ENCODE measurements around the gene CCDC183. TPM values are rescaled to one million over a fixed set of nuclear protein-coding genes. Genes with fewer than 3 reads are reported as not detected.

The CCDC183 gene
- total RNA-seq, 1 donor from 2014 or later = 3.7 TPM

DNA sequence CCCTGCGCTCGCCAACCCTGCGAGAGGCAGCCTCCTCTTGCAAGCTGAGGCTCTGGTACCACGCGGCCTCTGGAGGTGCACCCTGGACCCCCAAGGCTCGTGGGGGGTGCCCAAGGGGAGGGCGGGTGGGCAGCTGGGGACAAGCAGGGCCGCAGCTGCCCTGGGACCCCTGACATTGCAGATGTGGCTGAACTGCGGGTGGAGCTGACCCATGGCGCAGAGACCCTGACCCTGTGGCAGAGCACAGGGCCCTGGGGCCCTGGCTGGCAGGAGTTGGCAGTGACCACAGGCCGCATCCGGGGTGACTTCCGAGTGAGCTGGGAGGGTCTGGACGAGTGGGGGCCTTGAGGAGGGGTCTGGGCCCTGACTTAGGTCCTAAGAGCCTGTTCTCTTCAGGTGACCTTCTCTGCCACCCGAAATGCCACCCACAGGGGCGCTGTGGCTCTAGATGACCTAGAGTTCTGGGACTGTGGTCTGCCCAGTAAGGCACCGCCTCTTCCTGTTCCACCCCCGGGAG, 57.5 kb downstream of the CCDC183 start:
- TF ChIP-seq, protein P1, sequence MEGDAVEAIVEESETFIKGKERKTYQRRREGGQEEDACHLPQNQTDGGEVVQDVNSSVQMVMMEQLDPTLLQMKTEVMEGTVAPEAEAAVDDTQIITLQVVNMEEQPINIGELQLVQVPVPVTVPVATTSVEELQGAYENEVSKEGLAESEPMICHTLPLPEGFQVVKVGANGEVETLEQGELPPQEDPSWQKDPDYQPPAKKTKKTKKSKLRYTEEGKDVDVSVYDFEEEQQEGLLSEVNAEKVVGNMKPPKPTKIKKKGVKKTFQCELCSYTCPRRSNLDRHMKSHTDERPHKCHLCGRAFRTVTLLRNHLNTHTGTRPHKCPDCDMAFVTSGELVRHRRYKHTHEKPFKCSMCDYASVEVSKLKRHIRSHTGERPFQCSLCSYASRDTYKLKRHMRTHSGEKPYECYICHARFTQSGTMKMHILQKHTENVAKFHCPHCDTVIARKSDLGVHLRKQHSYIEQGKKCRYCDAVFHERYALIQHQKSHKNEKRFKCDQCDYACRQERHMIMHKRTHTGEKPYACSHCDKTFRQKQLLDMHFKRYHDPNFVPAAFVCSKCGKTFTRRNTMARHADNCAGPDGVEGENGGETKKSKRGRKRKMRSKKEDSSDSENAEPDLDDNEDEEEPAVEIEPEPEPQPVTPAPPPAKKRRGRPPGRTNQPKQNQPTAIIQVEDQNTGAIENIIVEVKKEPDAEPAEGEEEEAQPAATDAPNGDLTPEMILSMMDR (IDR thresholded peaks at IDR 0.05) = no peak
- DNase-seq = no peak
- intact Hi-C loops (cut with DNase I) = no loop called here
- no peaks in the 10 kb centered on the region for H3K27me3 ChIP-seq (ENCODE audit: low read depth)
- no peaks in the 10 kb centered on the region for H3K9me3 ChIP-seq
- H3K27ac ChIP-seq = no peak overlapping the region
- no peak for ATAC-seq
- no peak overlapping the region for H3K4me3 ChIP-seq
- peaks cover 16% of the 10 kb centered on the region for H3K36me3 ChIP-seq
- H3K4me1 ChIP-seq = peaks cover 17% of the 10 kb centered on the region

DNA sequence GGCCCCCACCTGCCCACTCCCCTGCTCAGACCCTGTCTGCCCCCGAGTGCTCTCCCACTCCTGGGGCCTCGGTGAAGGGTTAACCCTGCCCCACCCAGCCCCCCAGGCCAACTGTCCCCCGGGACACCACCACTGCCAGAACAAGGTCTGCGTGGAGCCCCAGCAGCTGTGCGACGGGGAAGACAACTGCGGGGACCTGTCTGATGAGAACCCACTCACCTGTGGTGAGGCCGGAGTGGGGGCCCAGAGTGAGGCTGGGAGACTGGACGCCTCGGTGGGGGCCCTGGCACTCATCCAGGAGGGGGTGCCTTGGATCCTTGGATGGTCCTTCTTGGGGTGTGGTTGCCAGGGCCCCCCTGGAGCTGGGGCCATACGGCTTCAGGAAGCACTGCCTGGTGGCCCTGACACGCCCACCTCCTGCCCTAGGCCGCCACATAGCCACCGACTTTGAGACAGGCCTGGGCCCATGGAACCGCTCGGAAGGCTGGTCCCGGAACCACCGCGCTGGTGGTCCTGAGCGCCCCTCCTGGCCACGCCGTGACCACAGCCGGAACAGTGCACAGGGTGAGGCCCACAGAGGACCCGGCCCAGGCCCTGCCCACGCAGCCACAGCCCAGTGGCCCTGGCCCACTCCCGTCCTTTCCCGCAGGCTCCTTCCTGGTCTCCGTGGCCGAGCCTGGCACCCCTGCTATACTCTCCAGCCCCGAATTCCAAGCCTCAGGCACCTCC, 58.1 kb downstream of the CCDC183 start:
- ATAC-seq = no peak
- intact Hi-C loops (cut with DNase I) = no loop called here
- TF ChIP-seq, protein P1 (IDR thresholded peaks at IDR 0.05) = no peak
- no peaks in the 10 kb centered on the region for H3K27me3 ChIP-seq (ENCODE audit: low read depth)
- no peaks in the 10 kb centered on the region for H3K9me3 ChIP-seq
- no peak overlapping the region for H3K4me3 ChIP-seq
- H3K4me1 ChIP-seq = peaks cover 23% of the 10 kb centered on the region
- no peak for DNase-seq
- H3K36me3 ChIP-seq = peaks cover 16% of the 10 kb centered on the region
- no peak overlapping the region for H3K27ac ChIP-seq

- Histone ChIP-seq H3K27ac (no peak overlapping the region), H3K4me3 (no peak overlapping the region), H3K27me3 (ENCODE audit: low read depth) (no peaks in the 10 kb centered on the region), H3K36me3 (peaks cover 16% of the 10 kb centered on the region), H3K4me1 (peaks cover 23% of the 10 kb centered on the region), H3K9me3 (no peaks in the 10 kb centered on the region)
- TF ChIP-seq, protein P1 (IDR thresholded peaks at IDR 0.05) = no peak
- DNase-seq = no peak
- intact Hi-C loops (cut with DNase I) = no loop called here
- ATAC-seq = no peak
These were observed 58.8 kb downstream of the CCDC183 start for GRCh38 chr9:136854842-136855460.

- no peak overlapping the region for H3K27ac ChIP-seq
- peaks cover 18% of the 10 kb centered on the region for H3K36me3 ChIP-seq
- no peak for ATAC-seq
- H3K4me3 ChIP-seq = no peak overlapping the region
- peaks cover 16% of the 10 kb centered on the region for H3K4me1 ChIP-seq
- H3K27me3 ChIP-seq (ENCODE audit: low read depth) = no peaks in the 10 kb centered on the region
- no peaks in the 10 kb centered on the region for H3K9me3 ChIP-seq
- TF ChIP-seq, protein P1 (IDR thresholded peaks at IDR 0.05) = no peak
- no peak for DNase-seq
- intact Hi-C loops (cut with DNase I) = no loop called here
These were observed 59.4 kb downstream of the CCDC183 start for GRCh38 chr9:136855461-136856078.

GRCh38 chr9:136856079-136856476, 59.9 kb downstream of the CCDC183 start:
- ATAC-seq (no peak), DNase-seq (no peak)
- no peak overlapping the region for H3K4me3 ChIP-seq
- H3K36me3 ChIP-seq = peaks cover 18% of the 10 kb centered on the region
- TF ChIP-seq, protein P1 (IDR thresholded peaks at IDR 0.05) = no peak
- intact Hi-C loops (cut with DNase I) = no loop called here
- peaks cover 11% of the 10 kb centered on the region for H3K4me1 ChIP-seq
- H3K27ac ChIP-seq = no peak overlapping the region
- no peaks in the 10 kb centered on the region for H3K9me3 ChIP-seq
- H3K27me3 ChIP-seq (ENCODE audit: low read depth) = no peaks in the 10 kb centered on the region

Data from lower lobe of right lung (tissue), 2 donors.